Right renal cortex interstitium (tissue), 3 donors: ENCODE results near the gene SMPD1. TPM values are rescaled to one million over a fixed set of nuclear protein-coding genes. Genes with fewer than 3 reads are reported as not detected.
"Not testable (repeated sequence)": the region's sequence is repeated elsewhere in the genome, so short reads cannot be mapped to it uniquely, and the experiment has no call there.

Experiments used
- DNase-seq, 3 donors: peaks; one replicate each; pipeline ENCODE4 v3.0.0-alpha.2; 2013; ENCODE audit warnings: low read depth in 3 of 3, low spot score in 2 of 3
- polyA plus RNA-seq, 3 donors: library from polyadenylated mRNA; unstranded; fragments of 120-200 nt; gene quantifications; one replicate each; pipeline ENCODE4 v1.2.1, GENCODE V29; 2013; ENCODE audit not compliant: insufficient read length in 3 of 3

The SMPD1 gene
- polyA plus RNA-seq, 3 donors: 31.0 to 32.3 (median 32.1) TPM

DNA sequence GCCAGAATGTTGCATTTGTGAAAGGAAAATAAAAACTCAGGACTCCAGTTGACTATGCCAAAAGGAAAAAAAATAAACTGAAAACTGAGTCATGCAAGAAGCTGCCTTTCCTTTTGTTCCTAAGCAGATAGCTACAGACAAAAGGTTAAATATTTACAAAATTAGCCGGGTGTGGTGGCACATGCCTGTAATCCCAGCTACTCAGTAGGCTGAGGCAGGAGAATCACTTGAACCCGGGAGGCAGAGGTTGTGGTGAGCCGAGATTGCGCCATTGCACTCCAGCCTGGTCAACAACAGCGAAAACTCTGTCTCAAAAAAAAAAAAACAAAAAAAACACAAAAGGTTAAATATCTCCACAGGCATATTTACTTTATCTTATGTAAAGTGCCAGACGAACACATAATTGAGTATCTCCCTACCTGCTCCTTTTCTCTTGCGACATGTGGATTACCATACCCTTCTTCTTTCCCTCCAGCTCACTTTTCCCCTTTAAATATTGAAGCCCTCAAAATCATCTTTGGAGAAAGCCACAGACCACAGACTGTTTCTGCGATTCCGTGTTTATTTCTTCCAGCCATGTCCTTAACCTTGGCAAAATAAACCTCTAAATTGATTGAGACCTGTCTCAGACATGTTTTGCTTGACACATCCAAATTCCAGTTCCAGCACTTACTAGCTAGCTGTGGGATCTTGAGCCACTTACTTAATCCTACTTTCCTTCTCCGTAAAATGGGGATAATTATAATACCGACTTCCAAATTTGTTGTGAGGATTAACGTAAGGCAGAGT is 2.3 kb upstream of the SMPD1 start:
- no peak for DNase-seq

DNA sequence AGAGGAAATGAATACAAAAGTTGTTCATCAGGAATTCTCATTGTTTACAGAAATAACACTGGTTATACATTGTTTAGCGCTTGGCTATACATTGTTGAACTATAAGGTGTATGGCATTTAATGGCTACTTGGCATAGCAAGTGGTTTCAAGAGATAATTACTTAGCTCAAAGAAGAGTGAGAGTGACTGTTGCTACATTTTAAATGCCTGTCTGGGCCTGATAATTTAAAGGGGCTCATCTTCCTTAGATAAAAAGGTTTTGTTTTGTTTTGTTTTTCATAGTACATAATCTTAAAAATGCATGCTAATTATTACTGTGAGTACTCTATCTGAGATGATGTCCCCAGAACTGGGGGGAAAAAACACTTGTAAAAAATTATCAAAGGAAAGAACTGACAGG is 1.5 kb upstream of the SMPD1 start:
- DNase-seq: no peak

DNA sequence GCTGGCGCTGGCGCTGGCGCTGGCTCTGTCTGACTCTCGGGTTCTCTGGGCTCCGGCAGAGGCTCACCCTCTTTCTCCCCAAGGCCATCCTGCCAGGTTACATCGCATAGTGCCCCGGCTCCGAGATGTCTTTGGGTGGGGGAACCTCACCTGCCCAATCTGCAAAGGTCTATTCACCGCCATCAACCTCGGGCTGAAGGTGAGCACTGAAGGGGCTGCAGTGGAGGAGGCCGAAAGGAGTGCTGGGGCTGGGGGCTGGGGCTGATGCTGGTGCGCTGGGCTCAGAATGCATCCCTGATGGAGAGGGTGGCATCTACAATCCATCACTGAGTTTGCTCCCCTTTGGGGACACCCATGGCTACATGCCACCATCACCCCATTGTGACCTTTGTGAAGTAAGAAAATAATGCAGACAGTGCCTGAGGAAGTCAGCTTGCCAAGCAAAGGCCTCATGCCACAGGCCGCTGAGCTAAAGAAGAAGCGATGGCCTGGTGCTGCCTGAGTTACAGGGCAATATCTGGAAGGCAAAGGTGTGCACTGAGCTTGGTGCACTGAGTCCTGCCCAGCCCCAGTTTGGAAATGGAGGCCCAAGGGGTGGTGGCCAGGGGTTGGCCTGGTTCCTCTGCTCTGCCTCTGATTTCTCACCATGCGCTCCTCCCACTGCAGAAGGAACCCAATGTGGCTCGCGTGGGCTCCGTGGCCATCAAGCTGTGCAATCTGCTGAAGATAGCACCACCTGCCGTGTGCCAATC is 620 bp downstream of the SMPD1 start:
- DNase-seq: no peak

- no peak for DNase-seq
Measured at GRCh38 chr11:6391537-6392134, 1.4 kb downstream of the SMPD1 start.

GRCh38 chr11:6392251-6392650 is 2.0 kb downstream of the SMPD1 start:
- DNase-seq: not testable (repeated sequence)

DNA sequence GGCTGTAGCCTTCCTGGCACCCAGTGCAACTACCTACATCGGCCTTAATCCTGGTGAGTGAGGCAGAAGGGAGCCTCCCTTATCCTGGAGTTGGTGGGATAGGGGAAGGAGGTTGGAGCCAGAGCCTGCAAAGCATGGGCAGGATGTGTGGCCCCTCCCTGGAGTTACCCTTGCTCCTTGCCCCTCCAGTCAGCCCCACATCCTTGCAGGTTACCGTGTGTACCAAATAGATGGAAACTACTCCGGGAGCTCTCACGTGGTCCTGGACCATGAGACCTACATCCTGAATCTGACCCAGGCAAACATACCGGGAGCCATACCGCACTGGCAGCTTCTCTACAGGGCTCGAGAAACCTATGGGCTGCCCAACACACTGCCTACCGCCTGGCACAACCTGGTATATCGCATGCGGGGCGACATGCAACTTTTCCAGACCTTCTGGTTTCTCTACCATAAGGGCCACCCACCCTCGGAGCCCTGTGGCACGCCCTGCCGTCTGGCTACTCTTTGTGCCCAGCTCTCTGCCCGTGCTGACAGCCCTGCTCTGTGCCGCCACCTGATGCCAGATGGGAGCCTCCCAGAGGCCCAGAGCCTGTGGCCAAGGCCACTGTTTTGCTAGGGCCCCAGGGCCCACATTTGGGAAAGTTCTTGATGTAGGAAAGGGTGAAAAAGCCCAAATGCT is 3.9 kb downstream of the SMPD1 start:
- DNase-seq: no peak

DNA sequence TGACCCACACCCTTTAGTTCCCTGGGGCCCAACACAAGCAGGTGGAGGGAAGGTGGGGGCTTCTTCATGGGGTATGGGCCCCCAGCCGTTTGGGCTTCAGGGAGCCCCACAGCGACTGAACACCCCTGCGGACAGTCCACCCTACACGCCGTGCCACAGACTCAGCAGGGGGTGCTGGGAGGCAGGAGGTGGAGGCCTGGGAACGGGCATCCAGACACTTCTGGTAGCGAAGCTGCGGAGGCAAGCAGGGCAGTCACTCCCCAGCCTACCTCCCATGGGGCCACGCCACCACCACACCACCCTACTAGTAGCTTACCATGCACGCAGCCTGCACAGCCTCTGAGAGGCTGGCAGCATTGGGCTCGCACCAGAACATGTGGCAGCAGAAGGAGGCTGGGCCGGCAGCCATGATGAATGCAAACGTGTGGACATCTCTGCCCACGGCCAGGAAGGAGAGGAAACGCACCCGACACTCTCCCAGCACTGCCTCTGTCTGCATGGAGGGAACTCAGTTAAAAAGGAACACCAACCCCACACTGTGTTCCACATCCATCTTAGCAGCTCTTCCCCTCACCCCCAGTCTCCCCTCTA is 5.3 kb downstream of the SMPD1 start:
- DNase-seq: no peak

GRCh38 chr11:6397156-6397555 is 6.9 kb downstream of the SMPD1 start:
- DNase-seq: no peak

- no peak for DNase-seq
Measured at GRCh38 chr11:6397636-6398035, 7.4 kb downstream of the SMPD1 start.

DNA sequence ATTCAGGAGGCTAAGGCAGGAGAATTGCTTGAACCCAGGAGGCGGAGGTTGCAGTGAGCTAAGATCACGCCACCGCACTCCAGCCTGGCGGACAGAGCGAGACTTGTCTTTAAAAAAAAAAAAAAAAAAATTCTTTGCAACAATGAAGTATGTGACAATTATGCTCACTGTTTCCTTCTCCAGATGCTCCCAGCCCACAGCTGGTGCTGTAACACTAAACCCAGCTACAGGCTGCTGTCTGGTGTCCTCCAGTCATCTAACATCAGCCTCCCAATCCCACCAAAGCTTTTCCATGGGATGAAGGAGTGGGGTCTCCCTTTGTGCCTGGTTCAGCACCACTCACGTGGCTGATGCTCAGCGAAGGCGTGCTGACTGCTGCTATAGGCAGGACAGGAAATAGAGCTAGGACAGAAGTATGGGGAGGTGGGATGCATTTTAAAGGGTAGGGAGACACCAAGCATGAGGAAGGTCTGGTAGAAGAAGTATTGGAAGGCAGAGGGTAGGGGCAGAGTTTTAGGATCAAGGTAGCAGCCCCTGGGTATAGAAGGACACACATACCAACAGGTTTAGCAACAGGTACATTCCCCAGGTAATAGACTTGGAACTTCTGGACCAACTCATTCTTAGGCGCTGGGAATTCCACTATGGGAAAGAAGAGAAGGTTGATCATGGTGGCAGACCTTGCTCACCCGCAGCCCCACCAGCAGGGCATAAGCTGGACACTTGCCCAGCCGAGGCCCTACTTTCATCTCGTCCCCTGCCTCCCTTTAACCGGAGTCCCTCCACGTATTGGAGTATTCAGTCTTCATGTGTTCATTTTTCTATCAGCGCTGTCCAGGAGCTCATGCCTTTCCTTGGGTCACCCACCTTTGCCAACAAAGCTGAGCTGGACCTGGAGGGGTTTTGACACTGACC is 10.4 kb downstream of the SMPD1 start:
- no peak for DNase-seq

DNA sequence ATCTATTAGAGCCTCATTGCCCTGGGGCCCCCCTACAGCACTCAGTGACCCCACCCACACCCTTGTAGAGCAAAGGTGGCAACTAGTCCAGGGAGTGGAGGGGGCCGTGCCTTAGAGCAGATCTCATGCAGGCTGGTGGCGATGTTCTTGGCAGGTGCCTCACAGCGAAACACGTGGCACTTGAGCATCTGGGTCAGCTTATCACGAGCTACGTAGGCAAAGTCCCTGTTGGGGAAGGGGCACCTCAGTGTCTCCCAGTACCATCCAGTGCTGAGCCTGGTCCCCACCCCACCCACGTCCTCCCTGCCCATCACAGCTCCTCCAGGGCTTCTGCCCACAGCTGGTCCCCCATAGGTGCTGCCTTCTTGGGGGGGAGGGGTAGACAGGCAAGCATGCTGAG is 11.2 kb downstream of the SMPD1 start:
- no peak for DNase-seq

DNA sequence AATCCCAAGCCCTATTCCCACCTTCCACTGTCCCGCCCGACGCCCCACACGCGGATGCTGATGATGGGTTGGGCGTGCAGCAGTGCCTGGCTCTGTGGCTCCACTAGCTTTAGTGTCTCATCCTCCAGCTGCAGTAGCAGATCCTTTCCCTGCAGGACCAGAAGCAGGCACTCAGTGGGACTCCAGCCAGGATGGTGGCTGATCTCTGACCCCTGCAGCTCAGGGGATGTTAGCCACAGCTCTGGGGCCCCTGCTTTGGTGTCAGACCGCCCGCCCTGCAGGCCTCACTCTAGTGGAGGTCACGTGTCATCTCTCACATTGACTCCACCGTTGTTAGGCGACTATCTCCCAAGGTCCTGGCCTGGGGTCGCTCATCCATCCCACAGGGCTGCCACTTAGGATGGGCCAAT is 11.8 kb downstream of the SMPD1 start:
- DNase-seq: no peak

DNA sequence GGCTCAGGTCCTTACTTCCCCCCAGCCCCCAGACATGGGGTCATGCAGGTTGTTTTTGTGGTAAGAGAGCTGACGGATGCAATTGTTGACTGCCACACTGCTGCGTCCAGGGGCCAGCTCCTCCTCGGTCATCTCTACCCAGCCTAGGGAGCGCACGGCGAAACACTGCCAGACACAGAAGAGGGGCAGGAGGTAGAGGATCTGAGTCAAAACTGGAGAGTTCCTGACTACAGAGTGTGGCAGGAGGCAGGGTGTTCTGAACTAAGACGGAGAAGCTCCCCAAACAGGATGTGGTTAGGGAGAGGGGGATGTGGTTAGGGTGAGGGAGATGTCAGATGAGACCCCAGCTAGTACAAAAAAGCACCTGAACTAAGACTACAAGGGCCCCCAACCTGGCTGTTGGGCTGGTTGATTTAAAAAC is 12.3 kb downstream of the SMPD1 start:
- DNase-seq: no peak

GRCh38 chr11:6403539-6403938 is 13.3 kb downstream of the SMPD1 start:
- DNase-seq: no peak

GRCh38 chr11:6404342-6405051 is 14.2 kb downstream of the SMPD1 start:
- no peak for DNase-seq

- DNase-seq: no peak
Measured at GRCh38 chr11:6405052-6405667, 14.9 kb downstream of the SMPD1 start.

DNA sequence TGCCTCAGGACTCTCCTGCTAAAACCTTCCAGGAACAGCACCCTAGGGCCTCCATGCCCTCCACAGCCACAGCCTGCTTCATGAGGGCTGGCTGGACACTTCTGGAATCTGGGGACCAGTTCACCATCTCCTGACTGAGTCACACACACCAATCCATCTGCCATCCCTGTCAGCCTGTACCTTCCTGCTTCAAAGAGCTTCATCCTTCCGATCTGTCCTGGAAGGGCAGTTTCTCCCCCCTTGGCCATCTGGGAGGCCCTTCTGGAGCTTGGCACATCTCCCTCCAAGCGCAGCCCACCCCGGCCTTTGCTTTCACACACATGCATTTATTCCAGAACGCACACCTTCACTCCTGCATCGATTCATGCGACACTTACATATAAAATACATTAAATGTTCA is 15.6 kb downstream of the SMPD1 start:
- no peak for DNase-seq

DNA sequence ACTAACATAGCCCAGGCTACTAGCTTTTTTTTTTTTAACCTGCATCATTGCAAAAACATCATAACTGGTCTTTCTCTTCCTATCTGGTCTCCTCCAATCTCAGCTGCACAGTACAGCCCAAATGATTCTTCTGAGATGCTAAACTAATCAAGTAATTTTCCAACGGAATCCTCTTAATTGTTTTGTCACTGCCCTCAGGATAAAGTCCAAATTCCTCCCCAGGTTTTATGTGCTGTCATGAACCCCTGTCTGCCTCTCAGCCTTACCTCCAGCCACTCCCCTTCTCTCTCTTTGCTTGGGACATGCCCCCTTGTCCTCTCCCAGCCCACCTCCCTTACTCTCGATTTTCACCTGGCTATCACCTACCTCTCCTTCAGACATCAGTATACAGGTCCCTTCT is 16.1 kb downstream of the SMPD1 start:
- no peak for DNase-seq
